ENCODE measurements around the gene FBXW4. TPM values are rescaled to one million over a fixed set of nuclear protein-coding genes. Genes with fewer than 3 reads are reported as not detected.

The FBXW4 gene
- total RNA-seq, 1 experiment from 2014 or later = 38.2 TPM

- no peaks in the 10 kb centered on the region for H3F3A ChIP-seq (ENCODE audit: insufficient read depth, low read depth)
- no peak for DNase-seq
- H3K79me2 ChIP-seq (ENCODE audit: low read depth) = no peaks in the 10 kb centered on the region
- intact Hi-C loops (cut with micrococcal nuclease; ENCODE audit: unreplicated experiment) = no loop called here
- POLR2A ChIA-PET (ENCODE audit: unreplicated experiment) = no interaction called here
- H3K27me3 ChIP-seq (ENCODE audit: insufficient read depth, low read depth) = no peaks in the 10 kb centered on the region
- CTCF ChIA-PET = no interaction called here
- no peak overlapping the region for H2AFZ ChIP-seq
- H3K9me3 ChIP-seq (ENCODE audit: insufficient read depth, low read depth) = no peaks in the 10 kb centered on the region
- no peak overlapping the region for H3K4me3 ChIP-seq
- H3K4me2 ChIP-seq = no peak overlapping the region
- H4K20me1 ChIP-seq (ENCODE audit: insufficient read depth) = no peaks in the 10 kb centered on the region
- no peaks in the 10 kb centered on the region for H3K9me2 ChIP-seq (ENCODE audit: insufficient read depth)
- no peaks in the 10 kb centered on the region for H3K4me1 ChIP-seq (replicated peaks; ENCODE audit: insufficient read depth)
- no peak for TF ChIP-seq CTCF (conservative IDR thresholded peaks at IDR 0.05)
- no peak for TF ChIP-seq EZH2 (IDR thresholded peaks at IDR 0.05; ENCODE audit: low read depth)
- no peak overlapping the region for H3K27ac ChIP-seq
- BruUV-seq (replicated peaks) = no TSS peak
- H3K36me3 ChIP-seq (ENCODE audit: low read depth) = no peaks in the 10 kb centered on the region
These were observed 34.7 kb downstream of the FBXW4 start for GRCh38 chr10:101660256-101660655.

GRCh38 chr10:101658975-101659374 lies 36.0 kb downstream of the FBXW4 start:
- H3K27ac ChIP-seq = no peak overlapping the region
- no peaks in the 10 kb centered on the region for H4K20me1 ChIP-seq (ENCODE audit: insufficient read depth)
- no peaks in the 10 kb centered on the region for H3K9me2 ChIP-seq (ENCODE audit: insufficient read depth)
- H3K36me3 ChIP-seq (ENCODE audit: low read depth) = no peaks in the 10 kb centered on the region
- no TSS peak for BruUV-seq (replicated peaks)
- intact Hi-C loops (cut with micrococcal nuclease; ENCODE audit: unreplicated experiment) = no loop called here
- no peaks in the 10 kb centered on the region for H3K4me1 ChIP-seq (replicated peaks; ENCODE audit: insufficient read depth)
- no peak for TF ChIP-seq CTCF (conservative IDR thresholded peaks at IDR 0.05)
- TF ChIP-seq EZH2 (IDR thresholded peaks at IDR 0.05; ENCODE audit: low read depth) = no peak
- DNase-seq = no peak
- H3K9me3 ChIP-seq (ENCODE audit: insufficient read depth, low read depth) = no peaks in the 10 kb centered on the region
- no peak overlapping the region for H2AFZ ChIP-seq
- no peaks in the 10 kb centered on the region for H3F3A ChIP-seq (ENCODE audit: insufficient read depth, low read depth)
- H3K27me3 ChIP-seq (ENCODE audit: insufficient read depth, low read depth) = no peaks in the 10 kb centered on the region
- H3K79me2 ChIP-seq (ENCODE audit: low read depth) = no peaks in the 10 kb centered on the region
- CTCF ChIA-PET = no interaction called here
- no peak overlapping the region for H3K4me3 ChIP-seq
- POLR2A ChIA-PET (ENCODE audit: unreplicated experiment) = no interaction called here
- H3K4me2 ChIP-seq = no peak overlapping the region

- BruUV-seq (replicated peaks) = no TSS peak
- H3K27me3 ChIP-seq (ENCODE audit: insufficient read depth, low read depth) = no peaks in the 10 kb centered on the region
- H3K4me2 ChIP-seq = no peak overlapping the region
- H3K4me3 ChIP-seq = no peak overlapping the region
- no peaks in the 10 kb centered on the region for H4K20me1 ChIP-seq (ENCODE audit: insufficient read depth)
- H3K9me3 ChIP-seq (ENCODE audit: insufficient read depth, low read depth) = no peaks in the 10 kb centered on the region
- intact Hi-C loops (cut with micrococcal nuclease; ENCODE audit: unreplicated experiment) = no loop called here
- H3K36me3 ChIP-seq (ENCODE audit: low read depth) = no peaks in the 10 kb centered on the region
- no peaks in the 10 kb centered on the region for H3K79me2 ChIP-seq (ENCODE audit: low read depth)
- ChIA-PET CTCF (no interaction called here), POLR2A (ENCODE audit: unreplicated experiment) (no interaction called here)
- no peak overlapping the region for H3K27ac ChIP-seq
- no peaks in the 10 kb centered on the region for H3K9me2 ChIP-seq (ENCODE audit: insufficient read depth)
- H2AFZ ChIP-seq = no peak overlapping the region
- H3K4me1 ChIP-seq (replicated peaks; ENCODE audit: insufficient read depth) = no peaks in the 10 kb centered on the region
- TF ChIP-seq EZH2 (IDR thresholded peaks at IDR 0.05; ENCODE audit: low read depth) (no peak), CTCF (conservative IDR thresholded peaks at IDR 0.05) (no peak)
- no peak for DNase-seq
- H3F3A ChIP-seq (ENCODE audit: insufficient read depth, low read depth) = no peaks in the 10 kb centered on the region
These were observed 38.1 kb downstream of the FBXW4 start for GRCh38 chr10:101656890-101657289.
